Measurements from ENCODE around the gene CDCP1.

- no peak for TF ChIP-seq POLR2AphosphoS5 (IDR thresholded peaks at IDR 0.05)
- no peak for TF ChIP-seq EP300 (IDR thresholded peaks at IDR 0.05)
- TF ChIP-seq, protein P1, sequence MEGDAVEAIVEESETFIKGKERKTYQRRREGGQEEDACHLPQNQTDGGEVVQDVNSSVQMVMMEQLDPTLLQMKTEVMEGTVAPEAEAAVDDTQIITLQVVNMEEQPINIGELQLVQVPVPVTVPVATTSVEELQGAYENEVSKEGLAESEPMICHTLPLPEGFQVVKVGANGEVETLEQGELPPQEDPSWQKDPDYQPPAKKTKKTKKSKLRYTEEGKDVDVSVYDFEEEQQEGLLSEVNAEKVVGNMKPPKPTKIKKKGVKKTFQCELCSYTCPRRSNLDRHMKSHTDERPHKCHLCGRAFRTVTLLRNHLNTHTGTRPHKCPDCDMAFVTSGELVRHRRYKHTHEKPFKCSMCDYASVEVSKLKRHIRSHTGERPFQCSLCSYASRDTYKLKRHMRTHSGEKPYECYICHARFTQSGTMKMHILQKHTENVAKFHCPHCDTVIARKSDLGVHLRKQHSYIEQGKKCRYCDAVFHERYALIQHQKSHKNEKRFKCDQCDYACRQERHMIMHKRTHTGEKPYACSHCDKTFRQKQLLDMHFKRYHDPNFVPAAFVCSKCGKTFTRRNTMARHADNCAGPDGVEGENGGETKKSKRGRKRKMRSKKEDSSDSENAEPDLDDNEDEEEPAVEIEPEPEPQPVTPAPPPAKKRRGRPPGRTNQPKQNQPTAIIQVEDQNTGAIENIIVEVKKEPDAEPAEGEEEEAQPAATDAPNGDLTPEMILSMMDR (IDR thresholded peaks at IDR 0.05): no peak
- no peak for TF ChIP-seq POLR2A (IDR thresholded peaks at IDR 0.05)
Observed at GRCh38 chr3:45171283-45171682, 25.1 kb upstream of the CDCP1 start.

All from upper lobe of left lung (tissue), 4 donors.